ENCODE measurements around the gene IGSF21.

DNA sequence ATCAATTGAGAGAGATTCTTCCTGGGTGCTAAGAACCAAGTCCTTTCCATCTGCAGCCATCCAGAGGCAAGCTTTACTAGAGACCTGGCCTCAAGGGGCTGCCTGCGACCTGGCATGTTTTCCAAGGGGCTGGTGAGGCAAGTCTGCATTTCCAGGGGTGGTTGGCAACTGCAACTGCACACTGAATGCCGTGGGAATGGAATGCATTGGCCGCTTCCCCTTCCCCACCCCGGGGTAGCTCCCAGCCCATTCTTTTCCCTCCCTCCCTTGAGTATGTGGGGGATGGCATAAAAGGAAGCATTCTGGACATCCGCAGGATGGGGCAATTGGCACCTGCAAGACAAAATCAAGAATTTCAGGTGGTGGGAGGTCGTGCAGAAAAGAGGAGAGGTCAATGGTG lies 155.1 kb downstream of the IGSF21 start:
- TF ChIP-seq POLR2AphosphoS5 (IDR thresholded peaks at IDR 0.05; ENCODE audit: insufficient read depth, low read depth, low read length) (no peak), MYC (IDR thresholded peaks at IDR 0.05; ENCODE audit: low read depth, low read length) (no peak), POLR2A (IDR thresholded peaks at IDR 0.05; ENCODE audit: low read depth, low read length) (no peak), EZH2 (IDR thresholded peaks at IDR 0.05; ENCODE audit: borderline replicate concordance, low read depth, low read length, severe bottlenecking) (no peak), GATA2 (IDR thresholded peaks at IDR 0.05; ENCODE audit: insufficient read depth, insufficient read length, low read depth, low read length) (no peak), FOS (IDR thresholded peaks at IDR 0.05; ENCODE audit: borderline replicate concordance, insufficient read depth, low read length) (no peak), JUN (IDR thresholded peaks at IDR 0.05; ENCODE audit: borderline replicate concordance, insufficient read depth, insufficient read length, low read depth) (no peak)
- TF ChIP-seq, protein P1, sequence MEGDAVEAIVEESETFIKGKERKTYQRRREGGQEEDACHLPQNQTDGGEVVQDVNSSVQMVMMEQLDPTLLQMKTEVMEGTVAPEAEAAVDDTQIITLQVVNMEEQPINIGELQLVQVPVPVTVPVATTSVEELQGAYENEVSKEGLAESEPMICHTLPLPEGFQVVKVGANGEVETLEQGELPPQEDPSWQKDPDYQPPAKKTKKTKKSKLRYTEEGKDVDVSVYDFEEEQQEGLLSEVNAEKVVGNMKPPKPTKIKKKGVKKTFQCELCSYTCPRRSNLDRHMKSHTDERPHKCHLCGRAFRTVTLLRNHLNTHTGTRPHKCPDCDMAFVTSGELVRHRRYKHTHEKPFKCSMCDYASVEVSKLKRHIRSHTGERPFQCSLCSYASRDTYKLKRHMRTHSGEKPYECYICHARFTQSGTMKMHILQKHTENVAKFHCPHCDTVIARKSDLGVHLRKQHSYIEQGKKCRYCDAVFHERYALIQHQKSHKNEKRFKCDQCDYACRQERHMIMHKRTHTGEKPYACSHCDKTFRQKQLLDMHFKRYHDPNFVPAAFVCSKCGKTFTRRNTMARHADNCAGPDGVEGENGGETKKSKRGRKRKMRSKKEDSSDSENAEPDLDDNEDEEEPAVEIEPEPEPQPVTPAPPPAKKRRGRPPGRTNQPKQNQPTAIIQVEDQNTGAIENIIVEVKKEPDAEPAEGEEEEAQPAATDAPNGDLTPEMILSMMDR (IDR thresholded peaks at IDR 0.05; ENCODE audit: extremely low read depth in 1 of 2, insufficient read depth in 1 of 2, low read depth in 1 of 2, low read length in 2 of 2), result no peak
- TF ChIP-seq, protein P2, sequence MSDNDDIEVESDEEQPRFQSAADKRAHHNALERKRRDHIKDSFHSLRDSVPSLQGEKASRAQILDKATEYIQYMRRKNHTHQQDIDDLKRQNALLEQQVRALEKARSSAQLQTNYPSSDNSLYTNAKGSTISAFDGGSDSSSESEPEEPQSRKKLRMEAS (IDR thresholded peaks at IDR 0.05; ENCODE audit: insufficient read depth, insufficient read length), result no peak
